Stimulated activated CD4-positive, alpha-beta T cell treated with anti-CD3 and anti-CD28 coated beads, Interleukin-2, amount 100 ng/mL, for 24 hours (primary cell): Measurements from ENCODE around the gene MAD2L2.
A peak's percentile ranks its signal among the peaks of the same experiment; 100 is the strongest.

Experiments used
- DNase-seq, 2 donors: peaks; one replicate each; pipeline ENCODE4 v3.0.0-alpha.2; 2020

MAD2L2 gene

GRCh38 chr1:11704691-11705475, 23.9 kb upstream of the MAD2L2 start:
- no peak for DNase-seq

- no peak for DNase-seq
These were observed 23.2 kb upstream of the MAD2L2 start for GRCh38 chr1:11704194-11704529.

- no peak for DNase-seq
These were observed 22.6 kb upstream of the MAD2L2 start for GRCh38 chr1:11703357-11704193.

- DNase-seq, result no peak
These were observed 21.2 kb upstream of the MAD2L2 start for GRCh38 chr1:11701981-11702803.

- no peak for DNase-seq
These were observed 20.6 kb upstream of the MAD2L2 start for GRCh38 chr1:11701551-11701961.

GRCh38 chr1:11700601-11701467, 19.9 kb upstream of the MAD2L2 start:
- DNase-seq, result no peak

GRCh38 chr1:11697893-11698210, 16.9 kb upstream of the MAD2L2 start:
- DNase-seq, result no peak

- no peak for DNase-seq
These were observed 16.4 kb upstream of the MAD2L2 start for GRCh38 chr1:11697188-11697892.

- DNase-seq, result no peak
These were observed 14.9 kb upstream of the MAD2L2 start for GRCh38 chr1:11695861-11696260.

GRCh38 chr1:11693917-11694316, 13.0 kb upstream of the MAD2L2 start:
- DNase-seq, result no peak

GRCh38 chr1:11693024-11693590, 12.2 kb upstream of the MAD2L2 start:
- DNase-seq, result peak in 1 of 2 donors; percentile 42

GRCh38 chr1:11691928-11692711, 11.2 kb upstream of the MAD2L2 start:
- no peak for DNase-seq

GRCh38 chr1:11691302-11691914, 10.5 kb upstream of the MAD2L2 start, which contains the start of gene DRAXIN:
Gene DRAXIN (plus strand): TSS chr1:11691710. CDS start chr1:11706259, 14,549 bp downstream.
- DNase-seq, result peak in 1 of 2 donors; percentile 19

- DNase-seq, result no peak
These were observed 9.7 kb upstream of the MAD2L2 start for GRCh38 chr1:11690397-11691301.

GRCh38 chr1:11688506-11688905, 7.6 kb upstream of the MAD2L2 start:
- DNase-seq, result no peak

- DNase-seq, result no peak
These were observed 4.3 kb upstream of the MAD2L2 start for GRCh38 chr1:11685210-11685752.

GRCh38 chr1:11684070-11684469, 3.1 kb upstream of the MAD2L2 start:
- no peak for DNase-seq

GRCh38 chr1:11682799-11683198, 1.9 kb upstream of the MAD2L2 start:
- no peak for DNase-seq
